Activated T-helper 2 cell treated with anti-CD3 and anti-CD28 coated beads, Interferon-gamma antibody, Interleukin-2, Interleukin-4, amounts not matched to agents 10 μg/mL and 5 μg/mL and 100 μg/mL, durations not matched to agents 14 hours and 24 hours and 36 hours (primary cell): ENCODE data around the gene KRT33A. TPM values are rescaled to one million over a fixed set of nuclear protein-coding genes. Genes with fewer than 3 reads are reported as not detected.

Experiments
- DNase-seq: peaks from one replicate; pipeline ENCODE4 v3.0.0; 2021; ENCODE audit warnings: low spot score
- H3K27ac Mint-ChIP-seq: one replicate; pipeline ENCODE4 v1.8.0; 2021; ENCODE audit warnings: mixed read lengths
- H3K27me3 Mint-ChIP-seq: one replicate; pipeline ENCODE4 v1.8.0; 2021; ENCODE audit warnings: low read depth, mixed read lengths
- H3K36me3 Mint-ChIP-seq: one replicate; pipeline ENCODE4 v1.8.0; 2021; ENCODE audit warnings: low read depth, mixed read lengths
- H3K4me1 Mint-ChIP-seq: one replicate; pipeline ENCODE4 v1.8.0; 2021; ENCODE audit warnings: low read depth, mixed read lengths
- H3K4me3 Mint-ChIP-seq: one replicate; pipeline ENCODE4 v1.8.0; 2021; ENCODE audit warnings: low read depth, mild to moderate bottlenecking, moderate library complexity, mixed read lengths
- H3K9me3 Mint-ChIP-seq: one replicate; pipeline ENCODE4 v1.8.0; 2021; ENCODE audit warnings: mixed read lengths
- intact Hi-C: fragments of 100-400 bp; cut with micrococcal nuclease; formaldehyde crosslinking; loops from one replicate; pipeline ENCODE4 v1.15.1; 2023
- total RNA-seq: library from RNA; stranded (reverse); gene quantifications from 2 replicates; pipeline ENCODE4 v1.2.3, GENCODE V29; 2022

Gene KRT33A
- total RNA-seq, 1 donor from 2014 or later = not detected

DNA sequence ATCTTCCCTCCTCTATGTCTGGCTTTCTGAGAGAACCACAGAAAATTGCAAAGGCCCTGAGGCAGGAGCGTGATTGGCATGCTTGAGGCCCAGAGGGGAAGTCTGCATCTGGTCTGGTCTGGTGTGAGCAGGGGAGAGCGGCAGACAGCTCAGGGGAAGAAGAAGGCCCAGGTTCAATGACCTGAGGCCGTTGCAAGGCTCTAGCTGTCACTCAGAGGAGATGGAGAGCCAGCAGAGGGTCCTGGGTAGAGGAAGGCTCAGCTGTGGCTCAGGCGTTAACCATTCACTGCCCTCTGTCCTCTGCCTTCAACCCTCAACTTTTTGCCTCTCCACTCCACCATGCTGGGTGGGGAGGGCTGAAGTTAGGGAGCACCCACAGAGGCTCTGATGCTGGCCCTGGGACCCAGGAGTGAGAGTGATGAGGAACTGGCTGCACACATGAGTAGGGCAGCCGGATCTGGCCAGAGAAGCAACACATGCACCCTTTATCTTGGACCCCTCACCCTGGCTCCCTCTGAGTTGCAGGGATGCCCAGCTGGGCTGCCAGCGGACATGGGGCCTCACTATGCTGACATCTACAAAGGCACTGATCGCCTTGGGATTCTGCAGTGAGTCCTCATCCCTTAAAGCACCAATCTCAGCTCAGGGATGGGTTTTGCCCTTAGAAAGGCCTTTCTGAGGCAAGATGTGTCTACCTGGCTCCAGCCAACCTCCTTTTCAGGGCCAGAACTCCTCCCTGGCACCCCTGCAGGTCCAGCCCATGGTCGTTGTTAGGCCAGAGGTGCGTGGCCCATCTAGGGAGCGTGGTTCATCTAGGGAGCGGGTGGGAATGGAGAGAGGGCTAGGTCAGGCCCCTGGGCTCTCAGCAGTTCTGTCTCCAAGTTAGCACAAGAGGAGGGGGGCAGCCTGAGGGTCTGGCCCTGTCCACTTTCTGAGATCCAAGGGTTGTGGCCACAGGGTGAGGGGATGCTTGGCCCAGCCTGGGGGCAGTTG lies 27.4 kb downstream of the KRT33A start:
- DNase-seq = no peak
- Mint-ChIP-seq H3K36me3 (no peaks in the 10 kb centered on the region), H3K4me3 (no peak overlapping the region), H3K4me1 (no peaks in the 10 kb centered on the region), H3K27ac (no peak overlapping the region), H3K9me3 (peaks cover 10% of the 10 kb centered on the region), H3K27me3 (peaks cover 3% of the 10 kb centered on the region)
- intact Hi-C loops = no loop called here

DNA sequence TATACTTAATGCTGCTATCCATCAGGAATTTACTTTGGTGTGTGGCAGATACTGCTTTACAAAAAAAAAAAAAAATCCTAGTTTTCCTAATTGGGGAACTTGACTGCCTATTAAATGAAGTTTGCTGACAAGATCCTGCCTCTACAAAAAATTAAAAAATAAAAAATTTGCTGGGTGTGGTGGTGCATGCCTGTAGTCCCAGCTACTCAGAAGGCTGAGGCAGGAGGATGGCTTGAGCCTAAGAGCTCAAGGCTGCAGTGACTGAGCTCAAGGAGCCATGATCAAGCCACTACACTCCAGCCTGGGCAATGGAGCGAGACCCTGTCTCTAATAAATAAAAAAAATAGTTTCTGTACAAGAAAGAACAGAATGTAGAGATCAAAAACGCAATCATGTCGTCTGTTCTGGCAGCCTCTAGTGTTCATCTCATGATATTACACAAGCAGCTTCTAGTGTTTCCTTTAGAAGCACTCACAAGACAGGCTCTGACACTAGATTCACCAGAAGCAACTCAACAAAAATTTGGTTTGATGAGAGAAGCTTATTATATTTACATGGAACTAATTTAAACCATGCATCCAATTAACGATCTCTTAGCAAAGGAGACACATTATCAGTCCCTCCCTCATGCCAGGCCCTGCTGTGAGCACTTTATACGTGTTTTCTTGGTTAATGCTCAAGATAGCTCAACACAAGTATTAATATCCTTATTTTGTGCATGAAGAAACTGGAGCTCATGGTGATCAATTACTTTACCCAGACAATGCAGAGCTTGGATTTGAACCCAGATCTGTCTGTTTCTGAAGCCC lies 28.3 kb downstream of the KRT33A start:
- Mint-ChIP-seq H3K36me3 (no peaks in the 10 kb centered on the region), H3K27ac (no peak overlapping the region), H3K4me3 (no peak overlapping the region), H3K27me3 (peaks cover 3% of the 10 kb centered on the region), H3K9me3 (peaks cover 10% of the 10 kb centered on the region), H3K4me1 (no peaks in the 10 kb centered on the region)
- no peak for DNase-seq
- intact Hi-C loops = no loop called here

DNA sequence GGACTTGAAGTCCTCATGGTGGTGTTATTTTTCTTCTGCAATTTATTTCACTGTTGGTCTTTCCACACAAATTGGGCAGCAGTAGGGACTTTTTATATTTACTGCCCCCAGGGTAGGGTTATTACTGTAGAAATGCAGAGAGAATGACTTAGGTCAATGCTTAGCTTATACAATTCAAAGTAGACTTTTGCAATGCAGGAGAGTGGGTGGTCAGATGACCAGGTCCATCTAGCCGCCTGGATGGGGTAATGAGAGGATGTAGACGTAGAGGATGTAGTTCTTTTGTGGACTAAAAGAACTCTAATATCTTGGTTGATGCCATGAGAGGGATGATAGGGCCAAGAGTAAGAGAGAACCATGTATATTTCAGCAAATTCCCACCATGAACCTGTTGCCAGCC lies 32.4 kb downstream of the KRT33A start:
- Mint-ChIP-seq H3K9me3 (peaks cover 10% of the 10 kb centered on the region), H3K36me3 (no peaks in the 10 kb centered on the region), H3K4me3 (no peak overlapping the region), H3K27me3 (peaks cover 9% of the 10 kb centered on the region), H3K4me1 (no peaks in the 10 kb centered on the region), H3K27ac (no peak overlapping the region)
- no peak for DNase-seq
- intact Hi-C loops = no loop called here

DNA sequence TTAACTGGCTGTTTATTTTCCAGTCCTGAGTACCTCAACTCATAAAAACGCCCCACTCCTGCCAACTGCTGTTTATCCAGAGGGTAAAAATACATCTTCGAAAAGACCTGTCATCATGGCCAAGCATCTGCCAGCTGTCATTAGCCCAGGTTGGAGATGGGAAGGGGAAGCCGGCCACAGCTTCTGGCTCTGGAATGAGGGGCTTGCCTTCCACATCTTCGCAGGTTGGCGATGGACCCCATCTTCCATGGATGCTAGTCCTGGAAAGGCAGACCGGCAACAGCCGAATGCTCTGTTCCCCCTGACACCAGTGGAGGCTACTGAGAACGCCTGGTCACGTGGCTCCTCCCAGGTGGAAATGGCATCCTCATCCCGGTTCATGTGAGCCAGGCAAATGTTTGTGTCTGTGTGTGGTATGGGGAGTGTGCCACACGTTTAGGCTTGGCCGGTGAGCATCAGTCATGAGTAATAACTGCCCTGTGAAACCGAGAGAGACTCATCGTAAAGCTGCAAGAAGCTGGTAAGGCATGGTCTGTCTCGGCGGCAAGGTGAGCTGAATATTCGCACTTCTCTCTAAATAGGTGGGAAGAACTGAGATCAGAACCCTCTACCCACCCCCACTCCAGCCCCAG lies 34.7 kb downstream of the KRT33A start:
- peaks cover 9% of the 10 kb centered on the region for H3K27me3 Mint-ChIP-seq
- no peak overlapping the region for H3K4me3 Mint-ChIP-seq
- intact Hi-C loops = no loop called here
- no peak for DNase-seq
- H3K4me1 Mint-ChIP-seq = peaks cover 3% of the 10 kb centered on the region
- peaks cover 10% of the 10 kb centered on the region for H3K9me3 Mint-ChIP-seq
- H3K27ac Mint-ChIP-seq = no peak overlapping the region
- no peaks in the 10 kb centered on the region for H3K36me3 Mint-ChIP-seq

DNA sequence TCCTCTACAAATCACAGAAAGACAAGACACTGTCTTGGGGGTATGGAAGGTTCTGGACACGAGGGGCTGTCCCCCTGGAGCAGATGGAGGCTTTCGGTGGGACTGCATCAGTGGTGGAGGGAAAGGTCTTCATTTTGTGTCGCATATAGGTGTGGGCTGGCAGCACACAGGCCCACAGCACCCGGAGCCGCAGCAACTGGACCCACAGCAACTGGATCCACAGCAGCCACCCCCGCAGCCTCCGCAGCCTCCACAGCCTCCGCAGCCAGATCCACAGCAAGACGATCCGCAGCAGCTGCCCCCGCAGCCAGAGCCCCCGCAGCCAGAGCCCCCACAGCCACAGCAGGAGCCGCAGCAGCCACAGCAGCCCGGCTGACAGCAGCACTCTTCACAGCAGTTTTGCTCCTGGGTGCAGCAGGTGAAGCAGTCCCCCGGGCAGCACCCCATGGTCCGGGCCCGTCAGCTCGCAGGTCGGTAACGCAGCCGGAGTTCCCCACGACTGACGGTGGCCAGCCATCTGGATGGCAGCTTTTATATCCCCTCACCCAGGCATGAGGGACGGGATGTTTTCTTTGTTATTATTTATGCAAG lies 35.3 kb downstream of the KRT33A start, which contains the start of gene KRTAP17-1:
Gene KRTAP17-1, minus strand, starts transcription at position 507 of the 591 bp plus-strand sequence. Its CDS starts 60 bp downstream, at position 447.
- no peak for DNase-seq
- H3K9me3 Mint-ChIP-seq = peaks cover 10% of the 10 kb centered on the region
- H3K27ac Mint-ChIP-seq = no peak within 1 kb of the TSS
- no peak within 1 kb of the TSS for H3K4me3 Mint-ChIP-seq
- intact Hi-C loops = no loop called here
- peaks cover 4% of the 10 kb centered on the region for H3K4me1 Mint-ChIP-seq
- H3K36me3 Mint-ChIP-seq = no peaks in the 10 kb centered on the region
- H3K27me3 Mint-ChIP-seq = peaks cover 9% of the 10 kb centered on the region

DNA sequence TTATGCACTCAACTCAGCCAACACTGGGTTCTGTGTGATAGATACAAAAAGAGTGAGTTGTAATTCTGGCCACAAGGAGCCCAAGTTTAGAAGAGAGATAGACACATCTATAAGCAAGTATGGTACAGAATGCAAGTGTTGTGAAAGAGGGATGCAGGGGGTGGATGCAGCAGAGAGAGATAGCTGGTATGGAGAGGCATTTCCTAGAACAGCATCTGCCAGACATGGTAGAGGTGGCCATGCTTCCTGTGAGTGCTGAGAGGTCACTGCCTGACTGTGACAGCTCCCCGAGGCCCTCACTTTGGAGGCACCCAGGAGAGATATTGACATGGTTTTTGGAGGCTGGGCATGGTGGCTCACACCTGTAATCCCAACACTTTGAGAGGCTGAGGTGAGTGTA lies 39.5 kb downstream of the KRT33A start:
- no peaks in the 10 kb centered on the region for H3K36me3 Mint-ChIP-seq
- no peak for DNase-seq
- no peaks in the 10 kb centered on the region for H3K9me3 Mint-ChIP-seq
- H3K27me3 Mint-ChIP-seq = peaks cover 5% of the 10 kb centered on the region
- intact Hi-C loops = no loop called here
- H3K4me1 Mint-ChIP-seq = peaks cover 24% of the 10 kb centered on the region
- no peak overlapping the region for H3K4me3 Mint-ChIP-seq
- no peak overlapping the region for H3K27ac Mint-ChIP-seq

DNA sequence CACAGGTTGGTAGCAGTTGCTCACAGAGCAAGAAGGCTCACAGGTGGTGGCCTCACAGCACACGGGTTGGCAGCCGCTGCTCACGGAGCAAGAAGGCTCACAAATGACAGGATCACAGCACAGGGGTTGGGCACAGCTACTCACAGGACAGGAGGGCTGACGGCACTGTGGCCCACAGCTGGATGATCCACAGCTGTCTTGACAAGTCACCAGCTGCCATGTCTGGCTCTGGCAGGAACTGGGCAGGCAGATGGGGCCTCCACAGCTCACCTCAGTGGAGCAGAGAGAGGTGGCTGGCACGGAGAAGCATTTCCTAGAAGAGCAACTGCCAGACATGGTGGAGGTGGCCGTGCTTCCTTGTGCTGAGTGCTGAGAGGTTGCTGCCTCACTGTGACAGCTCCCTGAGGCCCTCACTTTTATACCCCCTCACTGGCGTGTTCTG lies 41.7 kb downstream of the KRT33A start, which contains the start of gene KRTAP16-1:
Gene KRTAP16-1, minus strand, starts transcription at position 392 of the 442 bp plus-strand sequence. Its CDS starts 56 bp downstream, at position 336.
- H3K9me3 Mint-ChIP-seq = no peaks in the 10 kb centered on the region
- H3K27me3 Mint-ChIP-seq = peaks cover 2% of the 10 kb centered on the region
- H3K4me1 Mint-ChIP-seq = peaks cover 24% of the 10 kb centered on the region
- no peak within 1 kb of the TSS for H3K4me3 Mint-ChIP-seq
- H3K27ac Mint-ChIP-seq = peak within 1 kb of the TSS; percentile 9
- H3K36me3 Mint-ChIP-seq = no peaks in the 10 kb centered on the region
- DNase-seq = no peak
- intact Hi-C loops = no loop called here

DNA sequence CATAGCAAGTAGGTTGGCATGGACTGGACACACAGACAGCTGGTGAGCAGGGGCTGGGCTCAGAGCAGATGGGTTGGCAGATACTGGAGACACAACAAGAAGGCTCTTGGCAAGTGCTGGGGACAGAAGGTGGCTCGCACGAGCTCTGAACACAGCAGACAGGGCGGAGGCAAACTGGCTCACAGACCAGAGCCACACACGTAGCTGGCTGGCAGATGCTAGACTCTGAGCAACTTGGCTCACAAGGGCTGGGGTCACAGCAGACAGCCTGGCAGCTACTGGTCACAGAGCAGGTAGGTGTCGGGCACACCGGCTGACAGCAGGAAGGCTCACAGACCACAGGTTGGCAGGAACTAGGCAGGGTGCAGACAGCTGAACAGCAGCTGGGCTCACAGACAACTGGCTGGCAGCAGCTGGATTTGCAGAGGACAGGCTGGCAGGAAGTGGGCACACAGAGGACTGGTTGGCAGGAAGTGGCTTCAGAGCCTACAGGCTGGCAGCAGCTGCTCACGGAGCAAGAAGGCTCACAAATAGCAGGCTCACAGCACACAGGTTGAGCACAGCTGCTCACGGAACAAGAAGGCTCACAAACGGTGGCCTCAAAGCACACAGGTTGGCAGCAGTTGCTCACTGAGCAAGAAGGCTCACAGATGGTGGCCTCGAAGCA lies 42.2 kb downstream of the KRT33A start:
- intact Hi-C loops = no loop called here
- Mint-ChIP-seq H3K27ac (peak overlapping the region; percentile 9), H3K4me3 (no peak overlapping the region), H3K9me3 (no peaks in the 10 kb centered on the region), H3K27me3 (peaks cover 1% of the 10 kb centered on the region), H3K4me1 (peaks cover 24% of the 10 kb centered on the region), H3K36me3 (no peaks in the 10 kb centered on the region)
- peak; percentile 30 for DNase-seq

DNA sequence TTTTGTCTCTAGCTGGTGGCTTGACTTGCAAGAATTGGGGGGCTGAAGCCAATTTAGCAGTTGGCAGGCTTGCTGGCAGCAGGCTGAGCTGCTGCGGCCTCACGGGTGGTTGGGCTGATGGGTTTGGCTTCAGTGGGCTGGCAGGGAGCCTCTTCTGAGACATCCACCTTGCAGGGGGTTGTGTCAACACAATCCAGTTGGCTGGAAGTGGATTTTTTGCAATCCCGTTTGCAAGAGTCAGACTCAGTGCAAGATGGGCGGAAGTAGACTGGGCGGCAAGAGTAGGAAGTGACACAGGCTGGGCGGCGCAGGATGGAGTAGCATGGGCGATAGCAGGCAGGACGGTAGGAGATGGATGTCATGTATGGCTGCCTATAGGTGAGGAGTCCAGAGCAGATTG lies 43.0 kb downstream of the KRT33A start:
- H3K9me3 Mint-ChIP-seq = no peaks in the 10 kb centered on the region
- H3K27ac Mint-ChIP-seq = no peak overlapping the region
- no peak for DNase-seq
- intact Hi-C loops = no loop called here
- H3K36me3 Mint-ChIP-seq = no peaks in the 10 kb centered on the region
- no peak overlapping the region for H3K4me3 Mint-ChIP-seq
- H3K27me3 Mint-ChIP-seq = no peaks in the 10 kb centered on the region
- H3K4me1 Mint-ChIP-seq = peaks cover 24% of the 10 kb centered on the region

DNA sequence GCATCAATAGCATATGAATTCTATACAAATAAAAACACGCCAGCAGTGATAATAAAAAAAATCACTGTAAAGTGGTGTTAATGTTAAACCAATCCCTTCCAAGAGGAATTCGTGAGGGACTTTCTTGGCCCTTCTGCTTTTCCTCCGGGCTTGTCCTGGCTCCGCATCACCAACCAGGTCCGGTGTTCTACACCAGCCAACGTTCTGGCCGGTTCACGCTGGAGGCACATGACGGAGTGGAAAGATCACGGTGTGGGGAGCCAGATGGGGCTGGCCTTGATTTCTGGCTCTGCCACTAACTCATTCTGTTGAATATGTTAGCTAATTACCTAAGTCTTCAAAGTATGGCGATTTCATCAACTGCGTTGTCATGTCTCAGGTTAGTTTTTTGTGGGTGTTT lies 46.5 kb downstream of the KRT33A start:
- Mint-ChIP-seq H3K36me3 (no peaks in the 10 kb centered on the region), H3K27me3 (peaks cover 2% of the 10 kb centered on the region), H3K27ac (no peak overlapping the region), H3K4me1 (peaks cover 15% of the 10 kb centered on the region), H3K9me3 (no peaks in the 10 kb centered on the region), H3K4me3 (no peak overlapping the region)
- DNase-seq = no peak
- intact Hi-C loops = no loop called here

DNA sequence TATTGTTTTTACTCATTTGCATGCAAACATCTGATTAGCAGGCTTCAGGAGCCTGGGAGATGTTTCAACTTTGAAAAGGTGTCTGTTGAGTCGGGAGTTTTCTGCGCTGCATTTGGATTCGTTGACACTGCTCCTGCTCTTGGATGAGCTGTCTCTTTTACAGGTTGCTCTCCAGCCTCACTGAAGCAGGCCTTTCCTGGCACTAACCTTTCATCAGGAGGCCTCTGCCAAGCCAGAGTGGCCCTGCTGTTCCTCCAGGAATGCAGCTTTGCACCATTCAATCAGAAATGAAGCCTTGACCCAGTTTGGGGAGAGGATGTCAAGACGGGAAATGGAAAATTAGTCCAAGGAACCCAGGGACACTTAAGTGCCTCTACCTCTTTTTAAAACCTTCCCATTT lies 47.6 kb downstream of the KRT33A start:
- H3K27ac Mint-ChIP-seq = no peak overlapping the region
- peaks cover 2% of the 10 kb centered on the region for H3K27me3 Mint-ChIP-seq
- no peak overlapping the region for H3K4me3 Mint-ChIP-seq
- intact Hi-C loops = no loop called here
- no peaks in the 10 kb centered on the region for H3K36me3 Mint-ChIP-seq
- H3K9me3 Mint-ChIP-seq = no peaks in the 10 kb centered on the region
- peaks cover 4% of the 10 kb centered on the region for H3K4me1 Mint-ChIP-seq
- no peak for DNase-seq
